Transverse colon (tissue), 4 donors: ENCODE results near the gene BRSK2. TPM values are rescaled to one million over a fixed set of nuclear protein-coding genes. Genes with fewer than 3 reads are reported as not detected.

Source experiments
- DNase-seq: peaks from one replicate; pipeline ENCODE4 v3.0.0-alpha.2; 2019
- H3K27ac ChIP-seq, 4 donors: fragments of 200-600 bp; sonication (generic); 2 replicates each; pipeline ENCODE4 v1.5.1; 2016 to 2018; ENCODE audit warnings: inconsistent platforms in 4 of 4
- H3K27me3 ChIP-seq: fragments of 200-600 bp; sonication (generic); 2 replicates; pipeline ENCODE4 v1.5.1; 2017; ENCODE audit warnings: inconsistent platforms
- H3K36me3 ChIP-seq, 4 donors: fragments of 200-600 bp; sonication (generic); 2 replicates each; pipeline ENCODE4 v1.5.1; 2017 to 2019; ENCODE audit warnings: inconsistent platforms in 4 of 4
- H3K4me1 ChIP-seq, 4 donors: fragments of 200-600 bp; sonication (generic); 2 replicates each; pipeline ENCODE4 v1.5.1; 2017 to 2020; ENCODE audit warnings: inconsistent platforms in 4 of 4
- H3K4me3 ChIP-seq, 4 donors: fragments of 200-600 bp; sonication (generic); 1 replicate in 1 of 4; 2 replicates in 3 of 4; pipeline versions ENCODE4 v1.5.1 to v1.6.1; 2017 to 2019; ENCODE audit warnings: inconsistent platforms in 4 of 4
- H3K9me3 ChIP-seq, 2 donors: fragments of 200-600 bp; sonication (generic); 2 replicates each; pipeline ENCODE4 v1.5.1; 2017 to 2019; ENCODE audit warnings: inconsistent platforms in 2 of 2
- CTCF ChIP-seq, 5 experiments: fragments of 200-600 bp in 3 of 5; fragments of 450-650 bp in 2 of 5; sonication (generic) in 3 of 5; IDR thresholded peaks; 1 replicate in 2 of 5; 2 replicates in 3 of 5; pipeline ENCODE4 v1.5.1; 2016 to 2017; ENCODE audit warnings: antibody characterized with exemption in 5 of 5, inconsistent platforms in 3 of 5, mild to moderate bottlenecking in 2 of 5, moderate library complexity in 1 of 5
- EP300 ChIP-seq: sonication (generic); formaldehyde crosslinking; IDR thresholded peaks from one replicate; pipeline ENCODE4 v1.6.1; 2017; ENCODE audit warnings: antibody characterized with exemption, low read depth
- POLR2A ChIP-seq: fragments of 450-650 bp; IDR thresholded peaks from one replicate; pipeline ENCODE4 v1.6.1; 2016; ENCODE audit warnings: antibody characterized with exemption, mild to moderate bottlenecking, moderate library complexity
- POLR2AphosphoS5 ChIP-seq, 3 donors: sonication (generic); formaldehyde crosslinking; IDR thresholded peaks; one replicate each; pipeline ENCODE4 v1.6.1; 2016; ENCODE audit warnings: antibody characterized with exemption in 3 of 3
- WGBS, 2 donors: methylation state at CpG; one replicate each; pipeline ENCODE4 v1.1.5; 2018; ENCODE audit warnings: low coverage in 1 of 2; 5-methylcytosine and 5-hydroxymethylcytosine counted together
- in situ Hi-C, 4 donors: fragments of 200-750 bp; cut with MboI; loops; one replicate each; pipeline versions ENCODE4 v1.15.0 to v1.15.1; 2017; ENCODE audit warnings: low sequenced_read_pairs in 3 of 4, low pct_ligation_motif_present in 1 of 4, low pct_unique_long_range_greater_than_20kb in 1 of 4
- intact Hi-C: fragments of 100-400 bp; cut with DNase I; formaldehyde crosslinking; loops from one replicate; pipeline ENCODE4 v1.15.1; 2023; ENCODE audit warnings: low total_unique reads
- total RNA-seq, 4 donors: library from RNA; depleted of rRNA; stranded (reverse); fragments of >200 nt; gene quantifications; one replicate each; pipeline ENCODE4 v1.1.0, GENCODE V29; 2016

Gene BRSK2
- total RNA-seq, 4 donors from 2014 or later: 0.14 to 1.8 (median 0.95) TPM; not detected in 1

GRCh38 chr11:1455032-1455762 is 65.5 kb downstream of the BRSK2 start:
- DNase-seq: no peak
- Histone ChIP-seq H3K4me3 (no peak overlapping the region), H3K36me3 (no peaks in the 10 kb centered on the region), H3K27me3 (peaks cover 21% of the 10 kb centered on the region), H3K27ac (no peak overlapping the region), H3K9me3 (no peaks in the 10 kb centered on the region), H3K4me1 (peaks cover 8 to 26% (median 18%) of the 10 kb centered on the region in 4 donors)
- intact Hi-C loops (no loop called here), in situ Hi-C loops (no loop called here)
- 69% methylated on average over 14 of the region's 24 CpGs; no CpG with 5 or more reads in 1 of the 2 donors for WGBS, 2 donors
- TF ChIP-seq EP300: no peak

GRCh38 chr11:1455763-1456060 is 66.0 kb downstream of the BRSK2 start:
- Histone ChIP-seq H3K27me3 (peaks cover 17% of the 10 kb centered on the region), H3K9me3 (no peaks in the 10 kb centered on the region), H3K36me3 (no peaks in the 10 kb centered on the region), H3K4me1 (peaks cover 8 to 27% (median 18%) of the 10 kb centered on the region in 4 donors), H3K4me3 (no peak overlapping the region), H3K27ac (no peak overlapping the region)
- DNase-seq: no peak
- WGBS, 2 donors: 72% methylated on average over 5 of the region's 5 CpGs; no CpG with 5 or more reads in 1 of the 2 donors
- intact Hi-C loops (no loop called here), in situ Hi-C loops (no loop called here)
- TF ChIP-seq EP300 (no peak), CTCF (IDR thresholded peaks at IDR 0.05) (no peak), POLR2AphosphoS5 (IDR thresholded peaks at IDR 0.05) (no peak), POLR2A (no peak)

- DNase-seq: no peak
- no peak overlapping the region for H3K4me3 ChIP-seq
- no peaks in the 10 kb centered on the region for H3K9me3 ChIP-seq
- H3K4me1 ChIP-seq: peaks cover 8 to 32% (median 18%) of the 10 kb centered on the region in 4 donors
- in situ Hi-C loops (no loop called here), intact Hi-C loops (no loop called here)
- TF ChIP-seq POLR2AphosphoS5 (IDR thresholded peaks at IDR 0.05) (no peak), POLR2A (no peak), CTCF (IDR thresholded peaks at IDR 0.05) (no peak), EP300 (no peak)
- H3K27ac ChIP-seq: no peak overlapping the region
- 54% methylated on average over 22 of the region's 22 CpGs; no CpG with 5 or more reads in 1 of the 2 donors for WGBS, 2 donors
- H3K36me3 ChIP-seq: no peaks in the 10 kb centered on the region
- peaks cover 12% of the 10 kb centered on the region for H3K27me3 ChIP-seq
These were observed 66.4 kb downstream of the BRSK2 start for GRCh38 chr11:1456176-1456575.

- TF ChIP-seq CTCF (IDR thresholded peaks at IDR 0.05) (no peak), POLR2A (no peak), POLR2AphosphoS5 (IDR thresholded peaks at IDR 0.05) (no peak), EP300 (no peak)
- H3K9me3 ChIP-seq: no peaks in the 10 kb centered on the region
- peaks cover 7% of the 10 kb centered on the region for H3K27me3 ChIP-seq
- H3K27ac ChIP-seq: no peak overlapping the region
- 85% methylated on average over 36 of the region's 44 CpGs; no CpG with 5 or more reads in 1 of the 2 donors for WGBS, 2 donors
- in situ Hi-C loops (no loop called here), intact Hi-C loops (no loop called here)
- H3K36me3 ChIP-seq: no peaks in the 10 kb centered on the region
- no peak for DNase-seq
- no peak overlapping the region for H3K4me3 ChIP-seq
- peaks cover 13 to 36% (median 22%) of the 10 kb centered on the region in 4 donors for H3K4me1 ChIP-seq
These were observed 67.0 kb downstream of the BRSK2 start for GRCh38 chr11:1456596-1457325.
